HepG2 (cell line): ENCODE data around the gene NR1H2. TPM values are rescaled to one million over a fixed set of nuclear protein-coding genes. Genes with fewer than 3 reads are reported as not detected.

Experiments
- MYC ChIP-seq: sonication (generic); formaldehyde crosslinking; IDR thresholded peaks from 2 replicates; pipeline ENCODE4 v1.9.0; 2021; ENCODE audit warnings: missing genetic modification reagents, borderline replicate concordance
- RNF2 ChIP-seq: fragments of 450-650 bp; conservative IDR thresholded peaks from 2 replicates; pipeline ENCODE4 v1.6.1; 2016; ENCODE audit warnings: low read depth
- XRCC5 ChIP-seq: fragments of 200-400 bp; formaldehyde crosslinking; optimal IDR thresholded peaks from 2 replicates; pipeline ENCODE3; 2017; ENCODE audit warnings: mild to moderate bottlenecking, low read length
- ZFP62 ChIP-seq: sonication (generic); formaldehyde crosslinking; IDR thresholded peaks from 2 replicates; pipeline ENCODE4 v1.4.0; 2020; ENCODE audit warnings: missing genetic modification reagents
- ZZZ3 ChIP-seq: sonication (generic); formaldehyde crosslinking; IDR thresholded peaks from 2 replicates; pipeline ENCODE4 v1.4.0; 2020; ENCODE audit warnings: missing genetic modification reagents, mild to moderate bottlenecking, borderline replicate concordance
- polyA plus RNA-seq, 8 experiments: library from polyadenylated mRNA; depleted of rRNA in 3 of 8; stranded (reverse) in 7 of 8; unstranded in 1 of 8; fragments of >200 nt; fragmentation: Illumina TruSeq in 4 of 8; extraction: Trizol in 4 of 8; gene quantifications; 2 replicates each; pipeline versions ENCODE4 v1.2.1 to v1.2.3, GENCODE V29; 2011 to 2016; ENCODE audit warnings: low read depth in 4 of 8, missing spikeins in 1 of 8, mixed read lengths in 1 of 8; ENCODE audit not compliant: insufficient read depth in 1 of 8
- total RNA-seq, 5 experiments: library from RNA; depleted of rRNA; stranded (reverse); fragments of >200 nt; fragmentation: Illumina TruSeq; extraction: Trizol; gene quantifications; 2 replicates each; pipeline ENCODE4 v1.2.3, GENCODE V29; 2016; ENCODE audit warnings: low read depth in 1 of 5
- TF ChIP-seq, protein P1 (sequence below): sonication (generic); formaldehyde crosslinking; IDR thresholded peaks from 2 replicates; pipeline ENCODE4; 2020; ENCODE audit warnings: missing genetic modification reagents, mild to moderate bottlenecking, borderline replicate concordance
- TF ChIP-seq, protein P2 (sequence below): sonication (generic); formaldehyde crosslinking; conservative IDR thresholded peaks from 2 replicates; pipeline ENCODE4 v1.8.0; 2022; ENCODE audit warnings: low read depth, missing genetic modification reagents
- TF ChIP-seq, protein P3 (sequence below): sonication (generic); formaldehyde crosslinking; IDR thresholded peaks from 2 replicates; pipeline ENCODE4 v1.9.0; 2021; ENCODE audit warnings: missing genetic modification reagents, mild to moderate bottlenecking, borderline replicate concordance
- TF ChIP-seq, protein P4 (sequence below), 2 experiments: fragments of 450-650 bp in 1 of 2; sonication (generic) in 1 of 2; formaldehyde crosslinking in 1 of 2; IDR thresholded peaks; 2 replicates each; pipeline versions ENCODE4 v1.6.1 to v1.8.0; 2016 to 2022; ENCODE audit warnings: antibody characterized with exemption in 1 of 2, mild to moderate bottlenecking in 1 of 2, missing genetic modification reagents in 1 of 2

The NR1H2 gene
- total and polyA plus RNA-seq, 2 of the 13 experiments (the other 11 are each of a cell fraction or from before 2014, with no cell fraction given): 10.3 to 13.5 TPM

DNA sequence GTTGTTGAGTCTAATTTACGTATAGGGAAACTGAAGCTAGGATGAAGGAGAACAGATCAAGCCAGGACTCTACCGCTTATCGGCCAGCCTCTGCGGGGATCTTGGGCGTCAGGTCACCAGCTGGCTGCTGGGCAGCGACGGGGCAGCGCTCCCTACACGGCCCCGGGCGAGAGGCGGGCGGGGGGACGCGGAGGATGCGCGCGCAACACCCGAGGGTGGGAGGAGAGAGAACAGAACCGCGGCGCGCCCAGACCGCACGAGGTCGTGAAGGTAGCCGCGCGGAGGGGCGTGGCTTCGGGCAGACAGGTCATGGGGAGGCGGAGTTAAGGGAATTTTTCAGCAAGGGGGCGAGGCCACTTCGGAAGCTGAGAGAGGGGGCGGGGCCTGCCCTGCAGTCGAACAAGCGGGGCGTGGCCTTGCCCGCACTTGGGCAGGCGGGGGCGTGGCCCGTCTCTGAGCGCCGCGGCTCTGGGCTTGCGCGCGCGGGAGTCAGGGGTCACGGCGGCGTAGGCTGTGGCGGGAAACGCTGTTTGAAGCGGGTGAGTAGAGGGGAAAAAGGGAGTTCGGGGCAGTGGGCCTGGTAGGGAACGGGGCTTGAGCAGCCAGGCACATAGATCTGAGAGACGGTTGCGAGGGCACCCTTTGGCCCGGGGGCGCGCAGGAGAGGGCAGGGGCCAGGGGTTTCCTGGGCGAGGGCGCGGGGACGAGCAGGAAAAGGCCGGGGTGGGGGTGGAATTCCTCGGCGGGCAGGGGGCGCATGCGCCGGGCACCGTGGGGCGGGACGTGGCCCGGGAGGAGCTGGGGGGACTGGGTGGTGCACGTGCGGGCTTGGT is 7.8 kb downstream of the NR1H2 start, which contains the start of gene POLD1 (continued):
- TF ChIP-seq RNF2 (no peak; the same call in 1 of the 2 replicates), XRCC5 (peak; percentile 42), ZZZ3 (peak; percentile 82; the same call in 1 of the 2 replicates), ZFP62 (CRISPR knock-in tag) (no peak), MYC (CRISPR knock-in tag) (peak; percentile 84)
- TF ChIP-seq, protein P1, sequence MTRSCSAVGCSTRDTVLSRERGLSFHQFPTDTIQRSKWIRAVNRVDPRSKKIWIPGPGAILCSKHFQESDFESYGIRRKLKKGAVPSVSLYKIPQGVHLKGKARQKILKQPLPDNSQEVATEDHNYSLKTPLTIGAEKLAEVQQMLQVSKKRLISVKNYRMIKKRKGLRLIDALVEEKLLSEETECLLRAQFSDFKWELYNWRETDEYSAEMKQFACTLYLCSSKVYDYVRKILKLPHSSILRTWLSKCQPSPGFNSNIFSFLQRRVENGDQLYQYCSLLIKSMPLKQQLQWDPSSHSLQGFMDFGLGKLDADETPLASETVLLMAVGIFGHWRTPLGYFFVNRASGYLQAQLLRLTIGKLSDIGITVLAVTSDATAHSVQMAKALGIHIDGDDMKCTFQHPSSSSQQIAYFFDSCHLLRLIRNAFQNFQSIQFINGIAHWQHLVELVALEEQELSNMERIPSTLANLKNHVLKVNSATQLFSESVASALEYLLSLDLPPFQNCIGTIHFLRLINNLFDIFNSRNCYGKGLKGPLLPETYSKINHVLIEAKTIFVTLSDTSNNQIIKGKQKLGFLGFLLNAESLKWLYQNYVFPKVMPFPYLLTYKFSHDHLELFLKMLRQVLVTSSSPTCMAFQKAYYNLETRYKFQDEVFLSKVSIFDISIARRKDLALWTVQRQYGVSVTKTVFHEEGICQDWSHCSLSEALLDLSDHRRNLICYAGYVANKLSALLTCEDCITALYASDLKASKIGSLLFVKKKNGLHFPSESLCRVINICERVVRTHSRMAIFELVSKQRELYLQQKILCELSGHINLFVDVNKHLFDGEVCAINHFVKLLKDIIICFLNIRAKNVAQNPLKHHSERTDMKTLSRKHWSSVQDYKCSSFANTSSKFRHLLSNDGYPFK (CRISPR knock-in tag): peak; percentile 29; the same call in 1 of the 2 replicates
- TF ChIP-seq, protein P2, sequence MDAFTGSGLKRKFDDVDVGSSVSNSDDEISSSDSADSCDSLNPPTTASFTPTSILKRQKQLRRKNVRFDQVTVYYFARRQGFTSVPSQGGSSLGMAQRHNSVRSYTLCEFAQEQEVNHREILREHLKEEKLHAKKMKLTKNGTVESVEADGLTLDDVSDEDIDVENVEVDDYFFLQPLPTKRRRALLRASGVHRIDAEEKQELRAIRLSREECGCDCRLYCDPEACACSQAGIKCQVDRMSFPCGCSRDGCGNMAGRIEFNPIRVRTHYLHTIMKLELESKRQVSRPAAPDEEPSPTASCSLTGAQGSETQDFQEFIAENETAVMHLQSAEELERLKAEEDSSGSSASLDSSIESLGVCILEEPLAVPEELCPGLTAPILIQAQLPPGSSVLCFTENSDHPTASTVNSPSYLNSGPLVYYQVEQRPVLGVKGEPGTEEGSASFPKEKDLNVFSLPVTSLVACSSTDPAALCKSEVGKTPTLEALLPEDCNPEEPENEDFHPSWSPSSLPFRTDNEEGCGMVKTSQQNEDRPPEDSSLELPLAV: no peak
- TF ChIP-seq, protein P3, sequence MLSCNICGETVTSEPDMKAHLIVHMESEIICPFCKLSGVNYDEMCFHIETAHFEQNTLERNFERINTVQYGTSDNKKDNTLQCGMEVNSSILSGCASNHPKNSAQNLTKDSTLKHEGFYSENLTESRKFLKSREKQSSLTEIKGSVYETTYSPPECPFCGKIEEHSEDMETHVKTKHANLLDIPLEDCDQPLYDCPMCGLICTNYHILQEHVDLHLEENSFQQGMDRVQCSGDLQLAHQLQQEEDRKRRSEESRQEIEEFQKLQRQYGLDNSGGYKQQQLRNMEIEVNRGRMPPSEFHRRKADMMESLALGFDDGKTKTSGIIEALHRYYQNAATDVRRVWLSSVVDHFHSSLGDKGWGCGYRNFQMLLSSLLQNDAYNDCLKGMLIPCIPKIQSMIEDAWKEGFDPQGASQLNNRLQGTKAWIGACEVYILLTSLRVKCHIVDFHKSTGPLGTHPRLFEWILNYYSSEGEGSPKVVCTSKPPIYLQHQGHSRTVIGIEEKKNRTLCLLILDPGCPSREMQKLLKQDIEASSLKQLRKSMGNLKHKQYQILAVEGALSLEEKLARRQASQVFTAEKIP (CRISPR knock-in tag): no peak
- TF ChIP-seq, protein P4, sequence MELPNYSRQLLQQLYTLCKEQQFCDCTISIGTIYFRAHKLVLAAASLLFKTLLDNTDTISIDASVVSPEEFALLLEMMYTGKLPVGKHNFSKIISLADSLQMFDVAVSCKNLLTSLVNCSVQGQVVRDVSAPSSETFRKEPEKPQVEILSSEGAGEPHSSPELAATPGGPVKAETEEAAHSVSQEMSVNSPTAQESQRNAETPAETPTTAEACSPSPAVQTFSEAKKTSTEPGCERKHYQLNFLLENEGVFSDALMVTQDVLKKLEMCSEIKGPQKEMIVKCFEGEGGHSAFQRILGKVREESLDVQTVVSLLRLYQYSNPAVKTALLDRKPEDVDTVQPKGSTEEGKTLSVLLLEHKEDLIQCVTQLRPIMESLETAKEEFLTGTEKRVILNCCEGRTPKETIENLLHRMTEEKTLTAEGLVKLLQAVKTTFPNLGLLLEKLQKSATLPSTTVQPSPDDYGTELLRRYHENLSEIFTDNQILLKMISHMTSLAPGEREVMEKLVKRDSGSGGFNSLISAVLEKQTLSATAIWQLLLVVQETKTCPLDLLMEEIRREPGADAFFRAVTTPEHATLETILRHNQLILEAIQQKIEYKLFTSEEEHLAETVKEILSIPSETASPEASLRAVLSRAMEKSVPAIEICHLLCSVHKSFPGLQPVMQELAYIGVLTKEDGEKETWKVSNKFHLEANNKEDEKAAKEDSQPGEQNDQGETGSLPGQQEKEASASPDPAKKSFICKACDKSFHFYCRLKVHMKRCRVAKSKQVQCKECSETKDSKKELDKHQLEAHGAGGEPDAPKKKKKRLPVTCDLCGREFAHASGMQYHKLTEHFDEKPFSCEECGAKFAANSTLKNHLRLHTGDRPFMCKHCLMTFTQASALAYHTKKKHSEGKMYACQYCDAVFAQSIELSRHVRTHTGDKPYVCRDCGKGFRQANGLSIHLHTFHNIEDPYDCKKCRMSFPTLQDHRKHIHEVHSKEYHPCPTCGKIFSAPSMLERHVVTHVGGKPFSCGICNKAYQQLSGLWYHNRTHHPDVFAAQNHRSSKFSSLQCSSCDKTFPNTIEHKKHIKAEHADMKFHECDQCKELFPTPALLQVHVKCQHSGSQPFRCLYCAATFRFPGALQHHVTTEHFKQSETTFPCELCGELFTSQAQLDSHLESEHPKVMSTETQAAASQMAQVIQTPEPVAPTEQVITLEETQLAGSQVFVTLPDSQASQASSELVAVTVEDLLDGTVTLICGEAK (IDR thresholded peaks at IDR 0.05): no peak
- TF ChIP-seq, protein P4 (CRISPR knock-in tag; IDR thresholded peaks at IDR 0.05): peak; percentile 45
